ENCODE results near the gene RNF149. TPM values are rescaled to one million over a fixed set of nuclear protein-coding genes. Genes with fewer than 3 reads are reported as not detected.

Gene RNF149
- total and polyA plus RNA-seq, 9 of the 15 experiments (the other 6 are each of a cell fraction or from before 2014, with no cell fraction given), result 9.0 to 31.5 (median 22.8) TPM

GRCh38 chr2:101295895-101296294 lies 12.6 kb downstream of the RNF149 start:
- ChIA-PET CTCF (ENCODE audit: low intra/inter-chr PET ratio) (no interaction called here), POLR2A (interaction anchor here (0.8 kb wide), 1 partner anchor 9 kb away, joined by 3 read pairs; no protein-coding TSS in a partner anchor)
- no peaks in the 10 kb centered on the region for H3K9me1 ChIP-seq (ENCODE audit: control insufficient read depth, insufficient read depth, low read length)
- no peak overlapping the region for H2AFZ ChIP-seq (ENCODE audit: low read depth, low read length)
- peaks cover 9% of the 10 kb centered on the region; the same call in 1 of the 2 replicates for H4K20me1 ChIP-seq (replicated peaks; ENCODE audit: control insufficient read depth, insufficient read depth, low read length)
- ATAC-seq (no peak), FAIRE-seq (no peak), DNase-seq (ENCODE audit: extremely low read depth in 1 of 4, low spot score in 3 of 4) (no peak)
- no peaks in the 10 kb centered on the region for H3K27me3 ChIP-seq (ENCODE audit: control insufficient read depth in 2 of 2, insufficient read depth in 2 of 2, low read length in 2 of 2)
- no peaks in the 10 kb centered on the region; a peak in 1 of 5 replicates for H3K4me1 ChIP-seq (replicated peaks in 1 of 2; ENCODE audit: control insufficient read depth in 2 of 2, insufficient read depth in 2 of 2, low read length in 2 of 2)
- 94% methylated on average over 2 of the region's 2 CpGs for WGBS (ENCODE audit: insufficient coverage, low coverage, missing lambda C conversion rate)
- in situ Hi-C loops (cut with MboI) (no loop called here), intact Hi-C loops (cut with micrococcal nuclease) (no loop called here)
- BruUV-seq (replicated peaks), result no TSS peak
- no peak overlapping the region for H3K4me3 ChIP-seq
- TF ChIP-seq, protein P1, sequence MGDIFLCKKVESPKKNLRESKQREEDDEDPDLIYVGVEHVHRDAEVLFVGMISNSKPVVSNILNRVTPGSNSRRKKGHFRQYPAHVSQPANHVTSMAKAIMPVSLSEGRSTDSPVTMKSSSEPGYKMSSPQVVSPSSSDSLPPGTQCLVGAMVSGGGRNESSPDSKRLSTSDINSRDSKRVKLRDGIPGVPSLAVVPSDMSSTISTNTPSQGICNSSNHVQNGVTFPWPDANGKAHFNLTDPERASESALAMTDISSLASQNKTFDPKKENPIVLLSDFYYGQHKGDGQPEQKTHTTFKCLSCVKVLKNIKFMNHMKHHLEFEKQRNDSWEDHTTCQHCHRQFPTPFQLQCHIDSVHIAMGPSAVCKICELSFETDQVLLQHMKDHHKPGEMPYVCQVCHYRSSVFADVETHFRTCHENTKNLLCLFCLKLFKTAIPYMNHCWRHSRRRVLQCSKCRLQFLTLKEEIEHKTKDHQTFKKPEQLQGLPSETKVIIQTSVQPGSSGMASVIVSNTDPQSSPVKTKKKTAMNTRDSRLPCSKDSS (IDR thresholded peaks at IDR 0.05; ENCODE audit: low read depth, partially characterized antibody), result no peak
- H3K9ac ChIP-seq (ENCODE audit: insufficient read depth in 1 of 2, low read depth in 2 of 2, low read length in 2 of 2), result no peak overlapping the region
- peaks cover 49% of the 10 kb centered on the region for H3K36me3 ChIP-seq (ENCODE audit: control insufficient read depth, insufficient read depth, low read length)
- H3K9me3 ChIP-seq (replicated peaks; ENCODE audit: control insufficient read depth, insufficient read depth, low read depth, low read length), result no peaks in the 10 kb centered on the region
- H3K27ac ChIP-seq (ENCODE audit: extremely low read depth, low read depth, low read length), result no peak overlapping the region
- peaks cover 68% of the 10 kb centered on the region for H3K79me2 ChIP-seq (ENCODE audit: control insufficient read depth, insufficient read depth, low read length)
- no peak overlapping the region for H3K4me2 ChIP-seq (ENCODE audit: insufficient read depth, low read length)

GRCh38 chr2:101294861-101295260 lies 13.6 kb downstream of the RNF149 start:
- peaks cover 58% of the 10 kb centered on the region for H3K79me2 ChIP-seq (ENCODE audit: control insufficient read depth, insufficient read depth, low read length)
- no peak overlapping the region for H3K4me2 ChIP-seq (ENCODE audit: insufficient read depth, low read length)
- BruUV-seq (replicated peaks), result no TSS peak
- no peak for FAIRE-seq
- in situ Hi-C loops (cut with MboI) (no loop called here), intact Hi-C loops (cut with micrococcal nuclease) (no loop called here)
- no peaks in the 10 kb centered on the region for H3K4me1 ChIP-seq (replicated peaks in 1 of 2; ENCODE audit: control insufficient read depth in 2 of 2, insufficient read depth in 2 of 2, low read length in 2 of 2)
- H3K27ac ChIP-seq (ENCODE audit: extremely low read depth, low read depth, low read length), result no peak overlapping the region
- H3K9ac ChIP-seq (ENCODE audit: insufficient read depth in 1 of 2, low read depth in 2 of 2, low read length in 2 of 2), result no peak overlapping the region
- H3K9me3 ChIP-seq (replicated peaks; ENCODE audit: control insufficient read depth, insufficient read depth, low read depth, low read length), result no peaks in the 10 kb centered on the region
- ATAC-seq, result no peak
- H2AFZ ChIP-seq (ENCODE audit: low read depth, low read length), result no peak overlapping the region
- no peak for DNase-seq (ENCODE audit: extremely low read depth in 1 of 4, low spot score in 3 of 4)
- peaks cover 4% of the 10 kb centered on the region; the same call in 1 of the 2 replicates for H4K20me1 ChIP-seq (replicated peaks; ENCODE audit: control insufficient read depth, insufficient read depth, low read length)
- CTCF ChIA-PET (ENCODE audit: low intra/inter-chr PET ratio), result no interaction called here
- no peaks in the 10 kb centered on the region for H3K9me1 ChIP-seq (ENCODE audit: control insufficient read depth, insufficient read depth, low read length)
- H3K36me3 ChIP-seq (ENCODE audit: control insufficient read depth, insufficient read depth, low read length), result peaks cover 43% of the 10 kb centered on the region
- H3K4me3 ChIP-seq, result no peak overlapping the region
- WGBS (ENCODE audit: insufficient coverage, low coverage, missing lambda C conversion rate), result 93% methylated on average over 6 of the region's 6 CpGs
- H3K27me3 ChIP-seq (ENCODE audit: control insufficient read depth in 2 of 2, insufficient read depth in 2 of 2, low read length in 2 of 2), result no peaks in the 10 kb centered on the region
- POLR2A ChIA-PET, result no interaction called here
- TF ChIP-seq ELF2 (CRISPR knock-in tag; IDR thresholded peaks at IDR 0.05), result no peak
- TF ChIP-seq, protein P2, sequence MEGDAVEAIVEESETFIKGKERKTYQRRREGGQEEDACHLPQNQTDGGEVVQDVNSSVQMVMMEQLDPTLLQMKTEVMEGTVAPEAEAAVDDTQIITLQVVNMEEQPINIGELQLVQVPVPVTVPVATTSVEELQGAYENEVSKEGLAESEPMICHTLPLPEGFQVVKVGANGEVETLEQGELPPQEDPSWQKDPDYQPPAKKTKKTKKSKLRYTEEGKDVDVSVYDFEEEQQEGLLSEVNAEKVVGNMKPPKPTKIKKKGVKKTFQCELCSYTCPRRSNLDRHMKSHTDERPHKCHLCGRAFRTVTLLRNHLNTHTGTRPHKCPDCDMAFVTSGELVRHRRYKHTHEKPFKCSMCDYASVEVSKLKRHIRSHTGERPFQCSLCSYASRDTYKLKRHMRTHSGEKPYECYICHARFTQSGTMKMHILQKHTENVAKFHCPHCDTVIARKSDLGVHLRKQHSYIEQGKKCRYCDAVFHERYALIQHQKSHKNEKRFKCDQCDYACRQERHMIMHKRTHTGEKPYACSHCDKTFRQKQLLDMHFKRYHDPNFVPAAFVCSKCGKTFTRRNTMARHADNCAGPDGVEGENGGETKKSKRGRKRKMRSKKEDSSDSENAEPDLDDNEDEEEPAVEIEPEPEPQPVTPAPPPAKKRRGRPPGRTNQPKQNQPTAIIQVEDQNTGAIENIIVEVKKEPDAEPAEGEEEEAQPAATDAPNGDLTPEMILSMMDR (IDR thresholded peaks at IDR 0.05 in 2 of 3, conservative IDR thresholded peaks at IDR 0.05 in 1 of 3; ENCODE audit: insufficient read depth in 2 of 3, low read depth in 1 of 3, low read length in 3 of 3), result no peak
- TF ChIP-seq KDM2B (CRISPR knock-in tag; IDR thresholded peaks at IDR 0.05), result no peak
- TF ChIP-seq C11orf30 (IDR thresholded peaks at IDR 0.05; ENCODE audit: low read depth), result no peak
- no peak for TF ChIP-seq SP1 (CRISPR knock-in tag; IDR thresholded peaks at IDR 0.05)
- no peak for TF ChIP-seq POLR3G (IDR thresholded peaks at IDR 0.05; ENCODE audit: extremely low read depth, insufficient read length, insufficient replicate concordance)
- no peak for TF ChIP-seq TSC22D4 (tag; IDR thresholded peaks at IDR 0.05)
